Renal pelvis (tissue), 4 donors: ENCODE results near the gene PTPRB. TPM values are rescaled to one million over a fixed set of nuclear protein-coding genes. Genes with fewer than 3 reads are reported as not detected.

Experiments
- DNase-seq: peaks from one replicate; pipeline ENCODE4 v3.0.0-alpha.2; 2013
- polyA plus RNA-seq, 3 donors: library from polyadenylated mRNA; unstranded; fragments of 120-200 nt; gene quantifications; one replicate each; pipeline ENCODE4 v1.2.1, GENCODE V29; 2013; ENCODE audit not compliant: insufficient read length in 3 of 3

The PTPRB gene
- polyA plus RNA-seq, 3 donors: 18.1 to 19.5 (median 18.5) TPM

GRCh38 chr12:70466753-70467152, 170.5 kb downstream of the PTPRB start:
- no peak for DNase-seq
